NCI-H2107 (cell line): ENCODE results near the gene FKBP5.

ENCODE experiments used
- DNase-seq: peaks from one replicate; lab custom pipeline; 2025; lab: John Stamatoyannopoulos, UW

FKBP5 gene

DNA sequence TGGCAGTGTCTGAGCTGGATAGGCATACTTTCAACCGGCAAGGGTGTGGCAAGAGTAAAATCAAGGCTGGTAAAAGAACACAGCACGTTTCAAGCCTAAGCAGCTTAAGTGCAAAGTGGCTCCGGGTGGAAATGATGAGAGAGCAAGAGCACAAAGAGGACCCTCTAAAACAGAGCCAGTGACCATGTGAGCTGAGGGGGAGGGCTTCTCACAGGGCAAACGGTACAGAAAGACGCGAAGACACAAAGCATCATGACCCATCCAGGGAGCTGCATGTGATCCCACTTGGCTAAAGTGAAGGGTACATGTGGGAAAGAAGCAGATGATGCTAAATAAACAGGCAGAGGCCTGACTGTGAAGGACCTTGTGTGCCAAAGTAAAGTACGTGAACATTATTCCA lies 25.7 kb downstream of the FKBP5 start:
- no peak for DNase-seq

DNA sequence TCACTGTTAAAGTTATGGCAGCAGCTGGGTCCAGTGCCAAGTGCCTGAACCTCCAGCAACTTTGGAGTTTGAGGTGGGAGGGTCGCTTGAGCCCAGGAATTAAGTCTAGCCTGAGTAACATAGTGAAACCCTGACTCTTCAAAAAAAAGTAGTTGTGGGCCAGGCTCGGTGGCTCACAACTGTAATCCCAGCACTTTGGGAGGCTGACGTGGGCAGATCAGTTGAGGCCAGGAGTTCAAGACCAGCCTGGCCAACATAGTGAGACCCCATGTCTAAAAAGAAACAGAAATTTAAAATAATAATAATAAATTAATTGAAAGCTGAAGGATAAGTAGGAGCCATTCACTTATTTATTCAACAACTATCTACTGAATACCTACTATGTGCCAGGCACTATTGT lies 33.8 kb downstream of the FKBP5 start:
- no peak for DNase-seq

DNA sequence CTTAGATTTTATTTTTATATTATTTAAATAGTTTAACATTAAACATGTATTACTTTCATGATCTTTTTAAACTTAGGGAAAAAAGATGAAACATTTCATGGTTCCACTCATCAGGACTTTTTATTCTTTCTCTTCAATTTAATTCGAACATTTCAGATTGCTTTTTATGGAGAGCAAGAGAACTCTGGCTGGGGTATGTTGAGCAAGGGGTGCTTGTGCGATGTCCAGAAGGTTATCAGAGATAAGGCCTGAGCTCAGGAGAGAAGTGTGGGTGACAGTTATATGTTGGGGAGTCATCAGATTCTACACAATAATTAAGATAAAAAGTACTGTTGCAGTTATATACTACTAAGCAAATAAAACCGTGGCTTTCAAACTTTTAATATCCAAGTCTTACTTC lies 37.5 kb downstream of the FKBP5 start:
- DNase-seq: no peak

DNA sequence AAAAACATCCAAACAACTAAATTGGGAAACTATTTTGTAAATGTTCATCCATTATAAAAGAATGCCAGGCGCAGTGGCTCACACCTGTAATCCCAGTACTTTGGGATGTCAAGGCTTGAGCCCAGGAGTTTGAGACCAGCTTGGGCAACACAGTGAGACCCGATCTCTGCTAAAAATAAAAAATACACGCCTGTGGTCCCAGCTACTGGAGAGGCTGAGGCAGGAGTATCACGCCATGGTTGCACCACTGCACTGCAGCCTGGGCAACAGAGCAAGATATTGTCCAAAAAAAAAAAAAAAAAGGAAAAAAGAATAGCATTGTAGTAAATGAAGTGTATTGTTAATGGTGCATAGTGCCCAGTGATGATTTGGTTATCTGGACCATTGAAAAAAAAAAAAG lies 38.7 kb downstream of the FKBP5 start:
- no peak for DNase-seq

DNA sequence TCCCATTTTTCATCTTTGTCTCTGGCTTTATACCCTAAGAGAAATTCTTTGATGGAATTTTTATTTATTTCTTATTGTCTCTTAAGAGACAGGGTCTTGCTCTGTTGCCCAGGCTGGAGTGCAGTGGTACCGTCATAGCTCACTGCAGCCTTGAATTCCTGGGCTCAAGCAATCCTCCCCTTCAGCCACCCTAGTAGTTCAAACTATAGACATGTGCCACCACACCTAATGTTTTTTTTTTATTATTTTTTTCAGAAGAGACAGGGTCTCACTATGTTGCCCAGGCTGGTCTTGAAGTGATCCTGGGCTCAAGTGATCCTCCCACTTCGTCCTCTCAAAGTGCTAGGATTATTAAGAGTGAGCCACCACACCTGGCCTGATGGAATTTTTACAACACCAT lies 40.5 kb downstream of the FKBP5 start:
- no peak for DNase-seq

DNA sequence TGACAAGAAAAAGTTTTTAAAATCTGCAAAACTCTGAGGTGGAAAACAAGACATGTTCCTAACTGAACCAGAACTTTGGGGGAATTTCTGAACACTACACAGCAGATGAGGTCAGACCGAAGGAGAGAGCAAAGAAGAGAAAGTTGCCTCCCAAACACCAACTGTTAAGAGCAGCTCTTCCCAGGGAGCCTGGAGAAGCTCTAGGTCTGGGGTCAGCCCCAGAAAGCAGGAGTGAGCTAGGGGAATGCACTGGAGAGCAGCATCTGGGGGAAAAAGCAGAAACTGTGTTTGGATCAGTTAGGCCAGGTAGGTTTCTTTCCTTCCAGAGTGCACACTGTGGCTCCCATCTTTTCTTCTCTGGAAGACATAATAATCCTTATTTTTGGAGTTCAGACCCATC lies 41.3 kb downstream of the FKBP5 start:
- no peak for DNase-seq

DNA sequence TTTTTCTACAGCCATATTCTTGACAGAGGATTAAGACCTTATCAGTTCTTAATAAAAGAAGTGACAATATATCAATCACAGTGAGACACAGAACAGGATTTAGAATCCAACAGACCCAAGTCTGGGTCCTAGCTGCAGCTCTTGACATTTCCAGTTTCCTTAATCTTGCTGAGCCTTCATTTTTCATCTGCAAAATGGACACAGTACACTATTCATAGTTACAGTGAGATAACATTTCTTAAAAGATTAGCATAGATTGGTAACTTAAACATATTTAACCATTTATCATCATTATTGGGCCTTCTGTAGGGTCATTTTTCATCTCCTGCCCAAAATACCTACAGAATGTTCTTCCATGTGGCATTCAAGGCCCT lies 45.6 kb downstream of the FKBP5 start:
- no peak for DNase-seq

DNA sequence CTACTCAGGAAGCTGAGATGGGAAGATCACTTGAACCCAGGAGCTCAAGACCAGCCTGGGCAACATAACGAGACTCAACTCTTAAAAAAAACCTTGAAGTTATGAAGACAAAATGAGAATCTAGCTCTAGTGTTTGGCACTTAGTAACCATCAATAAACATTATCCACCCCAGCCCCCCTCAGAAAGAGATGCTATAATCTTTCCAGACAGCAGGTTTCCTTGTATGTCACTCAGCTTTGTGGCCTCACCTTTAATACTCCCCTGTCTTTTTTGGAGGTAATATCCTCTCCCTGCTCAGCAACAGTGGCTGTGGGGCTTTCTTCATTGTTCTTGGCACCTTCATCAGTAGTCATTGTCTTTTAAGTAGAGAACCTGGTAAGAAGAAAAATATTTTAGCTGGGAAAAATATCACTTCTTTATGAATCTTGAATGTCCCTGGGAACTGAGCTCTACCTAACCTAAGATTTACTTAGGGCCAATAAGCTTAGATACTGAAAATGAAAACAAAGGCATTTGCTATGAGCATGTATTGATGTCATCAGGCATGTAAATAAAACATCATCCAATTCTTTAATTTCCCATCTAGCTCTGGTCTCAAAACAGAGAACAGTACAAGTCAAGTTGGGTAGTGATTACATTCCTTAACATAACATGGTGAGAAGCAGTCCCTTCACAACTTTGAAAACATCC lies 46.1 kb downstream of the FKBP5 start:
- no peak for DNase-seq

DNA sequence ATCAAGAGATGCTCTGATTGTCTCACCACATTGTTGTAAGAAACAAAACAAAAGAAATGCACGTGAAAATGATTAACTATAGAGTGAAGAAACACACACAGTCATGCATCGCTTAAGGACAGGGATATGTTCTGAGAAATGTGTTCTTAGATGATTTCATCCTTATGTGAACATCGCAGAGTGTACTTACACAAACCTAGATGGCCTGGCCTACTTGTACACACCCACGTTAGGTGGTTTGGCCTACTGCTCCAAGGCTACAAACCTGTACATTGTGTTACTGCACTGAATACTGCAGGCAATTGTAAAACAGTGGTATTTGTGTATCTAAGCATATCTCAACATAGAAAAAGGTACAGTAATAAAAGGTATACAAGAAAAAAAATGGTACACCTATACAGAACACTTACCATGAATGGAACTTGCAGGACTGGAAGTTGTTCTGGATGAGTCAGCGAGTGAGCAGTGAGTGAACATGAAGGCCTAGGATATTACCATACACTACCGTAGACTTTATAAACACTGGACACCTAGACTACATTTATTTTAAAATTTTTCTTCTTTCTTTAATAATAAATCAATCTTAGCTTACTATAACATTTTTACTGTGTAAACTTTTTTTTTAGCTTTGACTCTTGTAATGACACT lies 48.6 kb downstream of the FKBP5 start:
- DNase-seq: no peak

DNA sequence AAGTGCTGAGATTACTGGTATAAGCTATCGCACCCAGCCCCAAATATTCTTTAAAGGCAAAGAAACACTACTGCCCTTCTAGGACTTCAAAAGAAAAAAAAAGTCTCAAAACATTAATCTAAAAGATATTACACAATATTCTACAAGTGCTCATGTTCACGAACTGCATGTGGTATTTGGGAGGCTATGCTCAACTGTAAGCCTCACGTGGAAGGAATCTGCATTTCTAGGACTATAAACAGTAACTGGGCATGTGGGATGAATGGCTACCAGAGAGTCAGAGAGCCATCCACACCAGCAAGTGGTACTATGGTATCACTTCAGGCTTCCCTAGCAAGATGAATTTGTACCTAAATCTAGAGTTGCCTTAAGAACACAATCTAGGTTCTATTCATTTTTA lies 50.0 kb downstream of the FKBP5 start:
- DNase-seq: no peak

DNA sequence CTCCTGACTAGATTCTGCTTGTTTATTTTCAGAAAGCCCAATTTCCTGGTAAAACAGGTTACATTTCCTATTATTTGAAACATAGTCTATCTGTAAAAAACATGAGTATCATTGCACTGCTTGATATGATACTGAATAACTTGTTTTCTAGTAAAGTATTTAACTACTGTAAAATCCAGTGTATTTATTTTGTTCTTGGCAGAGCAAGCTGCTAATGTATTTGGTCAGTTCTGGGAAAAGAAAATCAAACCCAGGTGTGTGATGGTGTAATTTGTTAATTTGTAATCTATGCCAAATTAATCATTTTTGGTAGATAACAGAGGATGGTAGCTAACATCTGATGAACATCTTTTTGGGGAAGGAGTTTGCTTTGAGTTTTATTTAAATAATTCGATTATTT lies 50.8 kb downstream of the FKBP5 start:
- DNase-seq: no peak

DNA sequence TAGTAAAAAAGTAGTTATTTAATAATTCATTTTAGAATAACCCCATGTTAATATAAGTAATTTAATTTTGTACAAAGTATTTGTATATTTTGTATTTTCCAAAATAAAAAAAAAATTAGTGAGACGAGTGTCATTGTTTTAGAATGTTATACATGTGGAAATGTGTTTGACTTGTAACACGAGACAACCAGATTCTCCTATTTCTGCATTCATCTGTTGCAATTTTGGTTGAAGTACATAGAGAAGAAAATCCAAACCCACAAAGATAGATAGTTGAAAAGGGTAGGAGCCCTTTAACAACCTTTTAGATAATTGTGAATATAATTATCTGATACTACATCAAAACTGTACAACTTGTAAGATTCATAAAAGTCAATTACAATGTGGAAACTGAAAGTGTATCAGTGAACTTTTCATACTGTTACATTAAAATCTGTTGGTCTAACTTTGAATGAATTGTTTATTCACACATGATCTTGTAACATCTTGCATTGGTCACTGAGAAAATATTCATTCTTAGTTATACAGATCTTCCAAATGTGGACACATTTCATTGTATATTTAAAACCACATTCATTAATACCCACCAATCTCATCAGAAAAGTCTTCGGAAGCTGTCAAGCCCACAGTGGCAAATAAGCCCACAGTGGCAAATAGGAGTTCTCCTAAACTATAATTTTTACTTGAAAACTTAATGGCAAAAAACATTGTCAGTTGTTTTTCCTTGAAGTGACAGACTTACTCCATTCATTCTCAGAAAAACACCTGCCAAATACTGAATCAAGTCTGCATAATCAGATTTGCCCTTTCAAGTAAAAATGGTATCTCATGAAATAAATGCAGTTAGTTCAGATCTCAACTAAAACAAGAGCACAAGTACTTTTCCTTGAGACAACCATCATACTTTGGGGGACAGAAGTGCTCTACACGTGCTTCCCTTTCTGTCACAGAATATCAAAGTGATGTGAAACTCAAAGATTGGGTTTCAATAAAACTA lies 52.8 kb downstream of the FKBP5 start:
- DNase-seq: no peak

DNA sequence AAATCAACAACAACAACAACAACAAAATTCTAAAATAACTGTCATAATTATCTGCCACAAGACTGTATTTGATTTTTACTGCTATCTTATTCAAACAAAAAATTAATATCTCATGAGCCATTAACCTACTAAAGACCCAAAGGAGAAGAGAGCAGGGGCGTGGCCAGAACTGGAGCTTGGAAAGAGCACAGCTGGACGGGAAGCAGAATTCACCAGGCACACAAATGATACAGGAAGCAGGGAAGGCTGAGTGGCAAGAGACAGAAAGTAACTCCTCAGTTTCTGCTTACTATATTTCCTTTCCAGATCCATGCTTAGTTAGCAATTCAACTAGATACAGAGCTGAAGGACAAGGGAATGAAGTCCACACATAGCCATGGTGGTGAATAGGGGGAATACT lies 54.4 kb downstream of the FKBP5 start:
- DNase-seq: no peak

DNA sequence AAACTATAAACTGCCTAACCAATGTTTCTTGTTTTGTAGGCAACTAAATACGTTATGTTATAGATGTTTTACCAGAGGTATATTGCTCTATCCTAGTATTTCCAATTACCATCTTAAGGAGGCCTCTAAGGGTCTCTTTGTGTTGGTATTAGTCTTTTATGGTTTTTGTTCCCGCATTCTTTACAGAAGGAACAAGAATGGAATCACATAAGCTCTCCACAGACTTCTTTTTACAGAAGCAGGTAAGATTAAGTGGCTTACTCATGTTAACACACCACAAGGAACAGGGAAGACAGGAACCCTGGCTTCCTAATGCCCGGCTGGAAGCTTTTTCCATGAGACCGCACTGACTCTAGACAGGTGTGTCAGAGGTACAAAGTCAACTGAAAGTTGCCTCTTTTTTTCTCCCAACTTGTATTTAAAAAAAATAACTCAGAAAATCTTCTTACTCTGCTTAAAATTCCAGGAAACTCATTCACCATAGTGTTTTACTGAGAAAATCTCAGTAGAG lies 55.1 kb downstream of the FKBP5 start:
- DNase-seq: no peak

DNA sequence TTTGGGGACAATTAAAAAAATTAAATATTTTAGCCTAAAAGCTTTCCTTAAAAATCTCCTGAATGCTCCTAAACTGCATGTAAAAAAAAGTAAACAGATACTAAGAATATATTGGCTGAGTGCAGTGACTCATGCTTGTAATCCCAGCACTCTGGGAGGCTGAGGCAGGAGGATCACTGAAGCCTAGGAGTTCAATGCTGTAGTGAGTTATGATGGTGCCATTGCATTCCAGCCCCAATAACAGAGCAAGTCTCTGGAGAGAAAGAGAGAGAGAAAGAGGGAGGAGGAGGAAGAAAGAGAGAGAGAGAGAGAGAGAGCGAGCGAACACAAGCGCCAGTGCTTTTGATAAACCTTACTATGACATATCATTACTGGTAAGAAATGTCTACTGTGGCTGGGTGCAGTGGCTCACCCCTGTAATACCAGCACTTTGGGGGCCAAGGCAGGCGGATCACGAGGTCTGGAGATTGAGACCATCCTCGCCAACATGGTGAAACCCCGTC lies 58.8 kb downstream of the FKBP5 start:
- no peak for DNase-seq

DNA sequence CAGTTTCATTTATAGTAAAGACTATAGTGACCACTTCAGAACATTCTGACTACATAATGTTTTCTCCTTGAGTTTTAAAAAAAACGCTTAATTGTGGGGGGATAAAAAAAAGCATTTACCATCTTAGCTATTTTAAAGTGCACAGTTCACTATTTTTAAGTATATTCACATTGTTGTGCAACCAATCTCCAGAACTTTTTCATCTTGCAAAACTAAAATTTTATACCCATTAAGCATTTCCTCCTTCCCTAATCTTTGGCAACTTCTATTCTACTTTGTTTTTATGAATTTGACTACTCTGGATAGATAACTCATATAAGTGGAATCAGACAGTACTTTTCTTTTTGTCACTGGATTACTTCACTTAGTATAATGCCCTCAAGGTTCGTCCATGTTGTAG lies 62.3 kb downstream of the FKBP5 start:
- DNase-seq: no peak

DNA sequence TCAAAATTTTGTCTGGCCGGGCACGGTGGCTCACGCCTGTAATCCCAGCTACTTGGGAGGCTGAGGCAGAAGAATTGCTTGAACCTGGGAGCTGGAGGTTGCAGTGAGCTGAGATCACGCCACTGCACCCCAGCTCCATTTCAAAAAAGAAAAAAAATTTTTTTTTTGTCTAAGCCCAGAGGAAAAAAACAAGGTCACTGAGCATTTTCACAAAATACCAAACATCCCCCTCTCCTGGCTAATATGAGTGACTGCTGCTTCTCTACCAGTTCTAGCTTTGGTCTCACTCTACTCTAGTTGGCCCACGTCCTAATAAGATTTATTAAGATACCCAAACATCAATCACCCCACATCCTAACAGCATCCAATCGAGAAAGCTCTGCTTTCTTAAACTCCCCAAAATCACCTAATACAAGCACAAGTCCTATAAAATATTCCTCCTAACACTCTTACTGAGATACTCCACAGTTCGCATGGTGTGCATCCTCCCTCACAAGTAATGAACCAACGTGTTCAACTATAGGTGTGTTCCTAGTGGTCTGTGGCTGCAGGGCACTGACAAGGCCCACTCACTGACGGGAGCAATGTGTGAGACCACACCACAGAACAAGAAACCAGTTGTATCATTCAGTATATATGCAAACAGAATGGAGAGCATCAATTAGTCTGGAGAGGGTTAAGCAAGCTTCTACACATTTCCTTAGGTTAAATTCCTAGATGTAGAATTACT lies 64.2 kb downstream of the FKBP5 start:
- DNase-seq: no peak

DNA sequence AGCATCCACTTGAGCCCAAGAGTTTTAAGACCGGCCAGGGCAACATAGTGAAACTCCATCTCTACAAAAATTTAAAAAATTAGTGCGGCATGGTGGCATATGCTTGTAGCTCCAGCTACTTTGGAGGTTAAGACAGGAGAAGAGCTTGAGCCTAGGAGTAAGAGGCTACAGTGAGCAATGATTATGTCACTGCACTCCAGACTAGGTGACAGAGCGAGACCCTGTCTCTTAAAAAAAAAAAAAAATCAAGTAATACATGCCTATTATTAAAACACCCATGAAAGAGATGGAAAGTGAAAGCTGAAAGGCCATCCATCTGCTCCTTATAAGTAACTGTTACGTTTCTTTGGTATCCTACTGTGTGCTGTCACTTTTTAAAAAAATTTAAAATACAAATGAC lies 66.4 kb downstream of the FKBP5 start:
- no peak for DNase-seq

DNA sequence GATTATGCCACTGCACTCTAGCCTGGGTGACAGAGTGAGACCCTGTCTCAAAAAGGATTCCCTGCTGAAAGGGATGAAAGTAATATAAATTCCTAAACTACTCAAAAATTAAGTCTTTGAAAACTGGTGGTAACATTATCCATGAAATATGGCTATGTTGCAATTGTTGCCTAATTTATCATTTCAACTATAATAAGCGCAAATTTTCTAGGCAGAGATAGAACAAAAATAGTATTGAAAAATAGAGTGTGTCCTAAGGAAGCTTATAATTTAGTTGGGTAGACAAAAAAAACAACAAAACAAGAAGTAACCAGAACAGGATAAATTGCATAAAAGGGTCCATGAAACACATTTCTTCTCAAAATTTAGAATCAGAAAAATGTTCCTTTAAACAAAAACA lies 68.0 kb downstream of the FKBP5 start:
- DNase-seq: no peak

DNA sequence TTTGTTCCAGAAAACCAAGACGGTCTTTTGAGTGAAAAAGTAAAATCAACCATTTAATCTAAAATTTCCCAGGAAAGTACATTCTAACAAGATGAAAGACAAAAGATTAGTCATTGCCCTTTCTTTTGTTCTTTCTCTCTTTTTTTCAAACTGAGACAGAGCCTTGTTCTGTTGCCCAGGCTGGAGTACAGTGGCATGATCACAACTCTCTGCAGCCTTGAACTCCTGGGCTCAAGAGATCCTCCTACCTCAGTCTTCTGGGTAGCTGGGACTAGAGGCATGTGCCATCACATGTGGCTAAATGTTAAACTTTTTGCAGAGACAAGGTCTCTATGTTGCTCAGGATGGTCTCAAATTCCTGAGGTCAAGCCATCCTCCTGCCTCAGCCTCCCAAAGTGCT lies 75.0 kb downstream of the FKBP5 start:
- DNase-seq: no peak

DNA sequence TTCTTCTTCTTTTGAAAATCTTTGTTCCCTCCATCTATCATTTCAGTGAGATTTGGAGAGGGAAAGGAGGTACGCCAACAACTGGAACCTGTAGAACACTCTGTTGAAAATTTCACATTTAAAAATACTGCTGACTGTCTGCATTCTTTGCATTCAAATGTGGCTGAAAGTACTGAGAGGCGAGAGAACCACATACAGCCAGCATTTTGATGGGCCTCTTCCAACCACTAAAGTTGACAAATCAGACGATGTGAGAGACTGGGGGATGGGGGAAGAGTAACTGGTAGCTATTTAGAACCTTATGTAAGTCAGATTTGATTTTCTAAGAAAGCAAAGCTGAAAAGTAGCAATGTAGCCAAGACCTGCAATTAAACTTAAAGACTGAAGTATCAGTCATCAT lies 77.5 kb downstream of the FKBP5 start:
- DNase-seq: no peak

DNA sequence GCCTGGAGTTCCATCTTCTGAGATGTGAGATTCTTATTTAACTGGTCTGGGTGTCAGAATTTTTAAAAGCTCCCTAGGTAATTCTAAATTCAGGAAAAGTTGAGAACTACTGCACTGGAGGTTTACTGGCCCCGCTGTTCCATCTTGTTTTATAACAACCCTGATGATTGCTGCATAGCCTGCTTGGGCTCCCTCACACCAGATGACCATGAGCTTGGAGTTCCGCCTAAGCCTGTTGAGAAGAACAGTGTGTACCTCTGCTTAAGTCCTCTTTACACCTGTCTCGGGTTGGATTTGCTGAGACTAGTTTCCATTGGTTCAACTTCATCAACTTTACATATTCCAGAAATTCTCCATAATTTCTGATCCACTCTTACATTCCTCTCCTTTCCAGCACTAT lies 77.9 kb downstream of the FKBP5 start:
- DNase-seq: no peak
